Right lobe of liver (tissue), 4 donors: ENCODE measurements around the gene TENM4.

Experiments
- CTCF ChIP-seq, 4 donors: fragments of 200-600 bp in 3 of 4; fragments of 450-650 bp in 1 of 4; IDR thresholded peaks; one replicate each; pipeline versions ENCODE4 v1.5.1 to v1.8.0; 2016 to 2022; ENCODE audit warnings: antibody characterized with exemption in 4 of 4, mild to moderate bottlenecking in 2 of 4
- POLR2A ChIP-seq: fragments of 450-650 bp; IDR thresholded peaks from one replicate; pipeline ENCODE4 v1.6.1; 2017; ENCODE audit warnings: antibody characterized with exemption, mild to moderate bottlenecking
- donor health status: DM: no; HTN: no; CAD: no.
- donor health status: DM: no; HTN: no; CAD: no.
- donor health status: DM: no; HTN: yes; CAD: no.

DNA sequence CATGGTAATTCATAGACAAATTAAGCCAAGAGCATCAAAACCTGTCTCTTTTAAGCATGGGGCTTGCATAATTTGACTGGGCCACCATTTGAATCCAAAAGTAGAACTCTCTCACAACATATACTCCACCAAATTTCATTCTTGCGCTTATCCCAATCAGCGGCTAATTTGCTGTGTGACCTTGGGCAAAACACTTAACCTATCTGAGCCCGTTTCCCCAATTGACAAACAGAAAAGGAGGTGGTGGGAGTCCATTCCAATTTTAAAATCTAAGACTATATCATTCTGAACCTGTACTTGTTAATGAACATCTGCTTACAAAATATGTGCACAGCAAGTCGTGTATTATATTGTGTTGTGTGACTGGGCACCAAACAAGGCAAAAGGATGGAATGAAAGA lies 528.1 kb downstream of the TENM4 start:
- TF ChIP-seq CTCF (IDR thresholded peaks at IDR 0.05) (no peak), POLR2A (no peak)
